Measurements from ENCODE around the gene FDXACB1.
A peak's percentile ranks its signal among the peaks of the same experiment; 100 is the strongest.
"Not testable (repeated sequence)": the region's sequence is repeated elsewhere in the genome, so short reads cannot be mapped to it uniquely, and the experiment has no call there.

The FDXACB1 gene

GRCh38 chr11:111909378-111909777, 30.4 kb upstream of the FDXACB1 start:
- DNase-seq, result no peak

GRCh38 chr11:111908639-111909305, 29.8 kb upstream of the FDXACB1 start:
- no peak for DNase-seq

GRCh38 chr11:111906680-111907079, 27.7 kb upstream of the FDXACB1 start:
- no peak for DNase-seq

GRCh38 chr11:111905411-111905810, 26.4 kb upstream of the FDXACB1 start:
- DNase-seq, result no peak

- DNase-seq, result no peak
Measured at GRCh38 chr11:111886844-111887243, 7.9 kb upstream of the FDXACB1 start.

GRCh38 chr11:111886032-111886431, 7.1 kb upstream of the FDXACB1 start:
- no peak for DNase-seq

- DNase-seq, result not testable (repeated sequence)
Measured at GRCh38 chr11:111885053-111885452, 6.1 kb upstream of the FDXACB1 start.

GRCh38 chr11:111882202-111882601, 3.2 kb upstream of the FDXACB1 start:
- DNase-seq, result no peak

GRCh38 chr11:111879637-111879960, 634 bp upstream of the FDXACB1 start:
- no peak for DNase-seq

- DNase-seq, result peak; percentile 76
Measured at GRCh38 chr11:111878385-111878848, 548 bp downstream of the FDXACB1 start.

GRCh38 chr11:111871693-111872161, 7.2 kb downstream of the FDXACB1 start:
- peak; percentile 35 for DNase-seq

GRCh38 chr11:111870886-111871692, 7.9 kb downstream of the FDXACB1 start, which contains the start of gene ALG9:
Gene ALG9, minus strand, starts transcription at chr11:111871581. Its CDS starts 99 bp downstream, at chr11:111871482.
- DNase-seq, result peak; percentile 70

GRCh38 chr11:111870522-111870885, 8.5 kb downstream of the FDXACB1 start:
- no peak for DNase-seq

GRCh38 chr11:111870113-111870512, 8.9 kb downstream of the FDXACB1 start:
- no peak for DNase-seq

GRCh38 chr11:111860257-111860656, 18.7 kb downstream of the FDXACB1 start:
- DNase-seq, result no peak

GRCh38 chr11:111855506-111855905, 23.5 kb downstream of the FDXACB1 start:
- DNase-seq, result no peak

GRCh38 chr11:111852103-111852502, 26.9 kb downstream of the FDXACB1 start:
- DNase-seq, result no peak

GRCh38 chr11:111851636-111852035, 27.3 kb downstream of the FDXACB1 start:
- DNase-seq, result peak; percentile 3

- DNase-seq, result no peak
Measured at GRCh38 chr11:111851067-111851466, 27.9 kb downstream of the FDXACB1 start.

GRCh38 chr11:111849631-111850030, 29.3 kb downstream of the FDXACB1 start:
- DNase-seq, result no peak

- DNase-seq, result no peak
Measured at GRCh38 chr11:111846636-111847035, 32.3 kb downstream of the FDXACB1 start.

- no peak for DNase-seq
Measured at GRCh38 chr11:111846063-111846462, 32.9 kb downstream of the FDXACB1 start.

GRCh38 chr11:111845276-111846028, 33.5 kb downstream of the FDXACB1 start:
- DNase-seq, result no peak
